Fibroblast of mammary gland (primary cell): ENCODE results near the gene NR2F1-AS1.

ENCODE experiments used
- DNase-seq: peaks from one replicate; pipeline ENCODE4 v3.0.0-alpha.2; 2010; ENCODE audit warnings: low read depth
- H3K4me3 ChIP-seq: 2 replicates; pipeline ENCODE4 v1.5.1; 2011; ENCODE audit warnings: low read depth, mild to moderate bottlenecking, low read length, moderate library complexity; ENCODE audit not compliant: control insufficient read depth
- TF ChIP-seq, protein P1 (sequence below): conservative IDR thresholded peaks from 2 replicates; pipeline ENCODE4 v1.5.1; 2011; ENCODE audit warnings: low read depth, low read length, inconsistent platforms; ENCODE audit not compliant: control insufficient read depth, insufficient read depth

The NR2F1-AS1 gene

DNA sequence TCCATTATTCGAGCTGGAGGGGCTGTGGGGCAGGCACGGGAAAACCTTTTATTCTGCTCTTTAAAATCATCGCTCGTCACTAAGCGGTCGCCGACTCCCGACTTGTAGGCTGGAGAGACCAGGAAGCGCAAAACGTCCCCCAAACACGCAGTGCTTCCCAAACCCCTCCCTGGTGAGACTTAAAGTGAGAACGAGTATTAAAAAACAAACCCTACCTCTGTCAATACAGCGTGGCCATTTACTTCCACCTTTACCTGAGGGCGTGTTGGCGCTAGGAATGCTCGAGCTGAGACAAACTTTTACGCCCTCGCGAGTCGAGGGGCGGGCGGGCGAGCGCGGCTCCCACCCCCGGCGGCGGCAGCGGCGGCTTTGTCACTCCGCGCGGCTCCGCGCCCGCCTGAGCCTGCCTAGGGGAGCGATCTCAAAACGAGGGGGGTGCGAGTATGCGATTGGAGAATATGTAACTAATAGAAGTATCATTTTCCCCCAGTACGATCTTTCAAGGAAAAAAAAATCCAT lies at the start of gene NR2F1-AS1:
NR2F1-AS1 (minus strand) TSS at position 293 of the 519 bp plus-strand sequence.
- peak within 1 kb of the TSS; percentile 85 for H3K4me3 ChIP-seq
- TF ChIP-seq, protein P1, sequence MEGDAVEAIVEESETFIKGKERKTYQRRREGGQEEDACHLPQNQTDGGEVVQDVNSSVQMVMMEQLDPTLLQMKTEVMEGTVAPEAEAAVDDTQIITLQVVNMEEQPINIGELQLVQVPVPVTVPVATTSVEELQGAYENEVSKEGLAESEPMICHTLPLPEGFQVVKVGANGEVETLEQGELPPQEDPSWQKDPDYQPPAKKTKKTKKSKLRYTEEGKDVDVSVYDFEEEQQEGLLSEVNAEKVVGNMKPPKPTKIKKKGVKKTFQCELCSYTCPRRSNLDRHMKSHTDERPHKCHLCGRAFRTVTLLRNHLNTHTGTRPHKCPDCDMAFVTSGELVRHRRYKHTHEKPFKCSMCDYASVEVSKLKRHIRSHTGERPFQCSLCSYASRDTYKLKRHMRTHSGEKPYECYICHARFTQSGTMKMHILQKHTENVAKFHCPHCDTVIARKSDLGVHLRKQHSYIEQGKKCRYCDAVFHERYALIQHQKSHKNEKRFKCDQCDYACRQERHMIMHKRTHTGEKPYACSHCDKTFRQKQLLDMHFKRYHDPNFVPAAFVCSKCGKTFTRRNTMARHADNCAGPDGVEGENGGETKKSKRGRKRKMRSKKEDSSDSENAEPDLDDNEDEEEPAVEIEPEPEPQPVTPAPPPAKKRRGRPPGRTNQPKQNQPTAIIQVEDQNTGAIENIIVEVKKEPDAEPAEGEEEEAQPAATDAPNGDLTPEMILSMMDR, result no peak
- peak; percentile 56 for DNase-seq

DNA sequence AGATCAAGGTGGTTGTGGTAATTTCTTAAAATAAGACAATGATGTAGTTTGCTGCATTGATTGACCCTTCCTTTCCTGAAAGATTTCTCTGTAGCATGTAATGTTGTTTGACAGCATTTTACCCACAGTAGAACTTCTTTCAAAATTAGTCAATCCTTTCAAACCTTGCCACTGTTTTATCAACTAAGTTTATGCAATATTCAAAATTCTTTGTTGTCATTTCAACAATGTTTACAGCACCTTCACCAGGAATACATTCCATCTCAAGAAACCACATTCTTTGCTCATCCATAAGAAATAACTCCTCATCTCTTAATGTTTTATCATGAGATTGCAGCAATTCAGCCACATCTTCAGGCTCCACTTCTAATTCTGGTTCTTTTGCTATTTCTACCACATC lies 45.8 kb upstream of the NR2F1-AS1 start:
- DNase-seq, result no peak
- TF ChIP-seq, protein P1, result no peak
- no peak overlapping the region for H3K4me3 ChIP-seq

DNA sequence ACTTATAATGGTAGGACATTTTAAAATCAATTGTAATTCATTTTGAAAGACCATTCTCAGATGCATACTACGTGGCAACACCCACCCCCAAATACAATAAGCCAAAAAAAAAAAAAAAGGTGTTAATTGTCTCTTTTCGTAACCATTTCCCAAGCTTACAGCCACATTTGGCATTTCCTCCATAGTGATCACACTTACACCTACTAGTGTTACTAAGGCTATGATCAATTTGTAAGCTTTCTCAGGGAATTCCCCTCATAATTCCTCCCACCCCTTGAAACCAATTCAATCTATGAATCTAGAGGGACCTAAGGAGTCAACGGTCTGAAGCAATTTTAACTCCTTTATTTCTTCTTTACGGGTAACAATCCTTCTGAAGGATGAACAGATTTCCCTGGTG lies 42.1 kb upstream of the NR2F1-AS1 start:
- TF ChIP-seq, protein P1, result no peak
- no peak for DNase-seq
- H3K4me3 ChIP-seq, result no peak overlapping the region

DNA sequence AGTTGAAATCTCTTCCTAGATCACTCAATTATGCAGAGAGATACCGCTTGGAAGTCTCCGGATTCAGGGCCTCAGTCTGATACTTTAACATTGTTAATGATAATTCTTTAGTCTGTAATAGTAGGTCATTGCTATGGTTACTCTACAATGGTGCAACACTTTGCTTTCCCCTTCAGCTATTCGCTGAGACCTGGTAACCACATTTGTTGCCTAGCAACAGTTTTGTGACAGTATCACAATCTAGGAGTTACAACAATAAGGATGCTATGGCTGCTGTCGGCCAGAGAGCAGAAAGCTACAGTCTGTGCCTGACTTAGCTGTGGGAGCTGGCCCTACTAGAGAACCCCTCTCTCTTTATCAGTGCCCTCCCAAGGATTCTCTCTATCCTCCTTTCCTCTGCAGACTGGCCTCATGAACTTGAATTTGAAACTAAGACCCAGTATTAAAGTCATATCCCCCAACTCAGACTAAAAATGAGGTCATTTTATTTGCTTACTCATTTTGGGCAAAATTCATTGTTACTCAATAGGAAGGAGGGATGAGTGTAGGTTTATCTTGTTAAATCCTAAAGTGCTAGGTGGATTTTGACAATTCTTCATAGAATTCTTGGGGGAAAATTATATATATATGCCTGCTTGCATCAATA lies 41.3 kb upstream of the NR2F1-AS1 start:
- DNase-seq, result peak; percentile 79
- TF ChIP-seq, protein P1, result no peak

DNA sequence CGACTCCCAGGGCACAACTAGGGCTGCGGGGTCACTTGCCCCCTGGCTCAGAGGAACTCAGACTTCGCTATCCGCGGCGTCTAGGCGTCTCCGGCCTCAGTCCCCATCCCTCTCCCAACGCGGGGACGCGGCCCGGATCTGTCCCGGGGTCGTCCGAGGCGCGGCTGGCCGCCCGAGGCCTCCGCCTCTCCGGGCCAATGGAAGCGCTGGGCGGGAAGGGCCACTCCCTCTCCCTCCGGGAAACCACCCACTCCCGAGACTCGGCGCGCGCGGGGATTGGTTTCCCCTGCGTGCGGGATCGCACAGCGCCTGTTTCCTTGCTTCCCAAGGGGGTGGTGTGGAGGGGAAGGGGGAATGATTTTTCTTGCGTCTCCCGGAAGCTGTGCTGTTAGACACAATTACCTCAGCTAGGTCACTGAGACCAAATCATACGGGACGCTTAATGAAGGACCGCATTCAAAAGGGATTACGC lies 40.3 kb upstream of the NR2F1-AS1 start:
- TF ChIP-seq, protein P1, result no peak
- peak overlapping the region; percentile 69 for H3K4me3 ChIP-seq
- DNase-seq, result peak; percentile 66

More for the DNA sequence above, 41.3 kb upstream of the NR2F1-AS1 start:
- H3K4me3 ChIP-seq, result no peak overlapping the region

DNA sequence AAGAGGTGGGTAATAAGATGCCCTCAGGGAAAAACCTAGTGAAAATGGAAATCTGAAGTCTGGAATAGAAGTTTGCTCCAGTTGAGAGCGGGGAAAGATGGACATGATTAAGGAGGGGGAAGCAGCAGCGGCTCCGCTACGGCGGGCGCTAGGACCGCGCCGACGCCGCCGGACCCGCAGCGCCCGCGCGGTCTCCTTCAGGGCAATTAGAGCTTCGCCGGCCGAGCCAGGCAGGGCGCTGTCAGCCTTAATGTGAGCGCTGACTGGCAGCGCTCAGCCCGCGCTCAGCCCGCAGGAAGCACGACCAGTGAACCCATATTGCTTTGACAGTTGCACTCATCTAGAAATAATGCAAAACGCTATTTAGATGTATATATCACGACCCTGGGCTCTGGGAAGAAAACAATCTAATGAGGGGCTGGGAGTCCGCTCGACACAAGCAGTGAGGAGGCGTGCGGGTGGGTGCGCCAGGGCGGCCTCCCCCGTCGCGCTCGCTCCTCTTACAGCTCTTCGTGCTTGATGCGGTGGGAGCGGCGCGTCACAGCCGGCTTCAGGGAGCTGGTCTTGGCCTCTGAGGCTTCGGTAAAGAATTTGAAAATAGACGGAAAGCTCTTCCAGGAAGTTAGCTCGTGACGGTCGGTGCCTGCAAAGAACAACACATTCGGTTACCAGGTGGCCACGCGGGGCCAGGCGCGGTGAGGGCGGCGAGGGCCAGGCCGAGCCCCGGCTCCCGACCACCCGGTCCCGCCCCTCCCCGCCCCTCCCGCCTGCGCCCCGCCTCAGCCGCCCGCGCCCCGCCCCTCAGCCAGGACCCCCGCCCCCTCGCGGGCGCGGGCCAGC lies 39.7 kb upstream of the NR2F1-AS1 start:
- TF ChIP-seq, protein P1, result no peak
- DNase-seq, result peak; percentile 63
- H3K4me3 ChIP-seq, result peak overlapping the region; percentile 69
